GM12872 (cell line): Measurements from ENCODE around the gene RPLP2.

Experiments used
- CTCF ChIP-seq: IDR thresholded peaks from 3 replicates; pipeline ENCODE4 v1.5.1; 2011; ENCODE audit warnings: low read depth, mild to moderate bottlenecking, low read length, moderate library complexity; ENCODE audit not compliant: insufficient read depth

Gene RPLP2

DNA sequence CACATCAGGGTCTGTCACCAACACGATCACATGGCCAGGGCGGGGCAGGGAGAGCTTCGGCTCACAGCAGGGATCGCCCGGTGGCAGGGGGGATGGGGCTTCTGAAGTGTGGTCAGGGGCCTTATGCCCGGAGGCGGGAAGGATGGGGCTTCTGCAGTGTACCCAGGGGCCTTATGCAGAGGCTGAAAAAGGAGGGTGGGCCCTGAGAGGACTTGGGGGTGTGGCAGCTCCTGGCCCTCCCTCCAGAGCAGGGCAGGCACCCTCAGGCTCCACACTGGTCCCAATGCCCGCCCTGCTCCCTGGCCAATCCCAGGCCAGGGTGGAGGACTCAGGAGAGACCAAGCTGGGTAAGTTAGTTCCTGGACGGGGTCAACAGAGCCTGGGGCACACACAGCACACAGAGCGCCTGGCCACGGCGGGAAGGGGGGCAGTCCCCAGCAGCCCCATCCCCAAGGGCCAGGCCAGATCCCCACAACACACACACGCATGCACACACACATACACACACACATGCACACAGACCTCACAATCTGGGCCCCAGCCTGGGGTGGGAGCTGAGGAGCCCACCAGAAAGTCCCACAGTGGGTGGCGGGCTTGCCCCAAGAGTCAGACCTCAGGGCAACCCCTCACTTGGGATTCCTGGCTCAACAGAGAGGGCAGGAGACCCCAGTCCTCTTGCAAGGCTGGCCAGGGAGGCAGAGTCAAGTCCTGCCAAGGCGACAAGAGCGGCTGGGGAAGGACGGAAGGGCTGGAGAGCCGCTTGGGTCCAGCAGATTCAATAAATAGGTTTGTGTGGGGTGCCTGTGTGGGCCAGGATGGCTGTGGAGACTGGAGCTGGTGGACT, 18.8 kb upstream of the RPLP2 start:
- no peak for TF ChIP-seq CTCF

- no peak for TF ChIP-seq CTCF
These were observed 17.9 kb upstream of the RPLP2 start for GRCh38 chr11:791658-792534.

DNA sequence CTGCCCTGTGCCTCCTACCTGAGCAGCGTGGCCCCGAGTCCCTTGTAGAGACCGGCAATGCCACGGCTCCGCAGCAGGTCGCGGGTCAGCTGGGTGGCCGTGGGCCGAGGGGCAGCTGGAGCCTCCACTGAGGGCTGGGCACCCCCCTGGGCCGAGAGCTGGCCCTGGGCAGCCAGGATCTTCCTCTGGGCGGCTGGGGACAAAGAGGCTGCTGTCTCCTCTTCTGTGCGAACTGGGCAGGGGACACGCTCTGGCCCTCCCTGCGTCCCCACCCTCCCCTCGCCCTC, 17.3 kb upstream of the RPLP2 start:
- no peak for TF ChIP-seq CTCF

- no peak for TF ChIP-seq CTCF
These were observed 16.9 kb upstream of the RPLP2 start for GRCh38 chr11:792873-793272.

DNA sequence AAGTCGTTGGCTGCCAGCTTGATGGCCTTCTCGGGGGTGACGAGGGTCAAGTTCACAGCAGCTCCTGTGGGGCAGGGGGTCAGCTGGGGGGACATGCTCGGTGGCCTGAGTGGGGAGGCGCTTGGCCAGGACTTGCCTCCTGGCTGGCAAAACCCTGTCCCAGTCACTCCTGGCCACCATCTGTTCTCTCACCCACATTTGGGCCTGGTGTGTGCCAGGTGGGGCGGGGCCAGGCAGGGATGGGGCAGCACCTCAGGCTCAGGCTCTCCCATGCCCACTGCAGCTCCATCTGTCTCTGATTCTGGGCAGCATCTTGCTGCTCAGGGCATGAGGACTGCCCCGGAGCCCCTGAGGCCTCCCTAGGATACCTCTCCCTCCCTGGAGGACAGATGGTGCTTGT, 16.2 kb upstream of the RPLP2 start:
- no peak for TF ChIP-seq CTCF

GRCh38 chr11:794013-794765, 15.6 kb upstream of the RPLP2 start:
- no peak for TF ChIP-seq CTCF
